WTC11 (cell line): ENCODE results near the gene PNLIPRP1. TPM values are rescaled to one million over a fixed set of nuclear protein-coding genes. Genes with fewer than 3 reads are reported as not detected.

Source experiments
- ATAC-seq: fragments of 200-7000 bp; cut with Tn5 transposase; 2 replicates; pipeline ENCODE4 v1.10.0; 2021; ENCODE audit warnings: mild to moderate bottlenecking, moderate library complexity
- CTCF ChIA-PET: fragments of 300-600 bp; sonication (Branson Sonifier 250); formaldehyde crosslinking; loops from one replicate; lab custom pipeline; 2021; ENCODE audit warnings: antibody characterized with exemption; lab: Charles Lee
- POLR2A ChIA-PET: fragments of 350-600 bp; sonication (Branson Sonifier 250); formaldehyde crosslinking; loops from one replicate; lab custom pipeline; 2021; ENCODE audit warnings: antibody characterized with exemption; lab: Charles Lee
- DNase-seq: peaks from one replicate; pipeline ENCODE4 v3.0.0; 2021; ENCODE audit warnings: low spot score
- H3K27ac Mint-ChIP-seq: 2 replicates; pipeline ENCODE4 v1.8.0; 2021; ENCODE audit warnings: mixed read lengths
- H3K27me3 Mint-ChIP-seq: 2 replicates; pipeline ENCODE4 v1.8.0; 2021; ENCODE audit warnings: low read depth, mild to moderate bottlenecking, moderate library complexity, mixed read lengths
- H3K36me3 Mint-ChIP-seq: 2 replicates; pipeline ENCODE4 v1.8.0; 2021; ENCODE audit warnings: mixed read lengths
- H3K4me1 Mint-ChIP-seq: 2 replicates; pipeline ENCODE4 v1.8.0; 2022; ENCODE audit warnings: mixed read lengths
- H3K4me3 Mint-ChIP-seq: 2 replicates; pipeline ENCODE4 v1.8.0; 2021; ENCODE audit warnings: mild to moderate bottlenecking, moderate library complexity, mixed read lengths
- H3K9me3 Mint-ChIP-seq: 2 replicates; pipeline ENCODE4 v1.8.0; 2021; ENCODE audit warnings: mixed read lengths
- AR ChIP-seq: fragments of 250-450 bp; sonication (Bioruptor Pico); IDR thresholded peaks from 2 replicates; pipeline ENCODE4 v1.9.0; 2021; ENCODE audit warnings: mild to moderate bottlenecking
- ATF6 ChIP-seq: sonication (generic); formaldehyde crosslinking; IDR thresholded peaks from 2 replicates; pipeline ENCODE4 v1.8.1; 2023; ENCODE audit warnings: mild to moderate bottlenecking, missing genetic modification reagents
- E2F4 ChIP-seq: sonication (generic); formaldehyde crosslinking; IDR thresholded peaks from 2 replicates; pipeline ENCODE4 v1.8.1; 2022; ENCODE audit warnings: low read depth, mild to moderate bottlenecking, moderate library complexity, missing genetic modification reagents, borderline replicate concordance
- ERG ChIP-seq: fragments of 250-450 bp; sonication (Bioruptor Pico); IDR thresholded peaks from 2 replicates; pipeline ENCODE4 v1.8.0; 2021; ENCODE audit warnings: mild to moderate bottlenecking
- FOXJ3 ChIP-seq: sonication (generic); formaldehyde crosslinking; IDR thresholded peaks from 2 replicates; pipeline ENCODE4 v1.9.0; 2021; ENCODE audit warnings: missing genetic modification reagents, mild to moderate bottlenecking, borderline replicate concordance
- FOXP1 ChIP-seq: sonication (generic); formaldehyde crosslinking; IDR thresholded peaks from 2 replicates; pipeline ENCODE4 v1.8.0; 2022; ENCODE audit warnings: missing genetic modification reagents, mild to moderate bottlenecking, moderate library complexity, borderline replicate concordance
- GTF2I ChIP-seq: fragments of 250-450 bp; sonication (Bioruptor Pico); conservative IDR thresholded peaks from 2 replicates; pipeline ENCODE4 v1.4.0; 2021; ENCODE audit warnings: mild to moderate bottlenecking
- IRF1 ChIP-seq: sonication (generic); formaldehyde crosslinking; IDR thresholded peaks from 2 replicates; pipeline ENCODE4 v1.8.0; 2023; ENCODE audit warnings: missing genetic modification reagents
- JUN ChIP-seq: sonication (generic); formaldehyde crosslinking; IDR thresholded peaks from 2 replicates; pipeline ENCODE4 v1.8.0; 2023; ENCODE audit warnings: mild to moderate bottlenecking, missing genetic modification reagents
- MLX ChIP-seq: sonication (generic); formaldehyde crosslinking; IDR thresholded peaks from 2 replicates; pipeline ENCODE4 v1.8.1; 2023; ENCODE audit warnings: mild to moderate bottlenecking, missing genetic modification reagents, moderate library complexity
- NFATC4 ChIP-seq: fragments of 250-450 bp; sonication (Bioruptor Pico); IDR thresholded peaks from 2 replicates; pipeline ENCODE4 v1.9.0; 2021; ENCODE audit warnings: mild to moderate bottlenecking
- NFE2L1 ChIP-seq: sonication (generic); formaldehyde crosslinking; IDR thresholded peaks from 2 replicates; pipeline ENCODE4 v1.8.1; 2023; ENCODE audit warnings: missing genetic modification reagents
- NR3C1 ChIP-seq: sonication (generic); formaldehyde crosslinking; conservative IDR thresholded peaks from 2 replicates; pipeline ENCODE4 v1.8.1; 2023; ENCODE audit warnings: low read depth, mild to moderate bottlenecking, missing genetic modification reagents
- SMAD3 ChIP-seq: sonication (generic); formaldehyde crosslinking; IDR thresholded peaks from 2 replicates; pipeline ENCODE4 v1.8.0; 2022; ENCODE audit warnings: missing genetic modification reagents, mild to moderate bottlenecking, borderline replicate concordance
- SMAD4 ChIP-seq: sonication (generic); formaldehyde crosslinking; IDR thresholded peaks from 2 replicates; pipeline ENCODE4 v1.8.0; 2022; ENCODE audit warnings: mild to moderate bottlenecking, missing genetic modification reagents
- SOX15 ChIP-seq: fragments of 250-450 bp; sonication (Bioruptor Pico); IDR thresholded peaks from 2 replicates; pipeline ENCODE4 v1.9.0; 2021; ENCODE audit warnings: mild to moderate bottlenecking
- TP53 ChIP-seq: sonication (generic); formaldehyde crosslinking; IDR thresholded peaks from 2 replicates; pipeline ENCODE4 v1.8.1; 2023; ENCODE audit warnings: mild to moderate bottlenecking, missing genetic modification reagents
- ZNF121 ChIP-seq: sonication (generic); formaldehyde crosslinking; IDR thresholded peaks from 2 replicates; pipeline ENCODE4 v1.8.0; 2023; ENCODE audit warnings: missing genetic modification reagents
- ZNF219 ChIP-seq: sonication (generic); formaldehyde crosslinking; IDR thresholded peaks from 2 replicates; pipeline ENCODE4 v1.8.0; 2023; ENCODE audit warnings: missing genetic modification reagents, mild to moderate bottlenecking, borderline replicate concordance
- ZNF317 ChIP-seq: sonication (generic); formaldehyde crosslinking; IDR thresholded peaks from 2 replicates; pipeline ENCODE4 v1.8.1; 2023; ENCODE audit warnings: low read depth, mild to moderate bottlenecking, moderate library complexity, missing genetic modification reagents, borderline replicate concordance
- total RNA-seq: library from RNA; stranded (reverse); gene quantifications from 3 replicates; pipeline ENCODE4 v1.2.3, GENCODE V29; 2021
- TF ChIP-seq, protein P1 (sequence below): sonication (generic); formaldehyde crosslinking; IDR thresholded peaks from 2 replicates; pipeline ENCODE4 v1.8.0; 2022; ENCODE audit warnings: mild to moderate bottlenecking, missing genetic modification reagents
- TF ChIP-seq, protein P2 (sequence below): sonication (generic); formaldehyde crosslinking; conservative IDR thresholded peaks from 2 replicates; pipeline ENCODE4 v1.8.1; 2022; ENCODE audit warnings: mild to moderate bottlenecking, missing genetic modification reagents

PNLIPRP1 gene
- total RNA-seq, 1 experiment from 2014 or later: 0.68 TPM

DNA sequence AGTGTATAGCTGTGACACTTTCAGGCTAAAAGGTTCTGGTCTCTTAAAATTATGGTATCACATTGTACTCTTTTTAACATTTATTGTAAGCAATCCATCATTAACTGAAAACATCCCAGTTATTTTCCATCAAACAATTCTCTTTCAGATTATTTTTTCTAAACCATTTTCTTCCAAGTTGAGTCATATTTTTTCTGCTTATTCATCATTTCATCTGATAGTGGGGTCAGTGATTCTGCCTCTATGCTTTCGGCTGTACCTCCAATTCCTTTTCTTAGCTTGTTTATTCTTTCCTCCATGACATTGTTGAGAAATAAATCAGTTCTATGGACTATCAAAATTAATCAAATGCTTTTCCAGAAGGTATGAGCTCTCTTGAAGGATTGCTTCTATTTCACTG is 45.6 kb upstream of the PNLIPRP1 start:
- DNase-seq (no peak), ATAC-seq (no peak)
- Mint-ChIP-seq H3K4me3 (no peak overlapping the region), H3K9me3 (peaks cover 11% of the 10 kb centered on the region), H3K4me1 (peaks cover 21% of the 10 kb centered on the region), H3K27me3 (no peaks in the 10 kb centered on the region), H3K27ac (no peak overlapping the region), H3K36me3 (peaks cover under 1% of the 10 kb centered on the region; the same call in 1 of the 2 replicates)
- TF ChIP-seq, protein P1, sequence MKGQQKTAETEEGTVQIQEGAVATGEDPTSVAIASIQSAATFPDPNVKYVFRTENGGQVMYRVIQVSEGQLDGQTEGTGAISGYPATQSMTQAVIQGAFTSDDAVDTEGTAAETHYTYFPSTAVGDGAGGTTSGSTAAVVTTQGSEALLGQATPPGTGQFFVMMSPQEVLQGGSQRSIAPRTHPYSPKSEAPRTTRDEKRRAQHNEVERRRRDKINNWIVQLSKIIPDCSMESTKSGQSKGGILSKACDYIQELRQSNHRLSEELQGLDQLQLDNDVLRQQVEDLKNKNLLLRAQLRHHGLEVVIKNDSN (CRISPR knock-in tag): no peak
- TF ChIP-seq SMAD4 (no peak), NFATC4 (CRISPR knock-in tag) (no peak), ZNF219 (no peak), AR (no peak), IRF1 (no peak), ZNF317 (no peak), MLX (CRISPR knock-in tag) (no peak), FOXJ3 (CRISPR knock-in tag) (no peak), SMAD3 (no peak), GTF2I (no peak), ATF6 (no peak)
- TF ChIP-seq, protein P2, sequence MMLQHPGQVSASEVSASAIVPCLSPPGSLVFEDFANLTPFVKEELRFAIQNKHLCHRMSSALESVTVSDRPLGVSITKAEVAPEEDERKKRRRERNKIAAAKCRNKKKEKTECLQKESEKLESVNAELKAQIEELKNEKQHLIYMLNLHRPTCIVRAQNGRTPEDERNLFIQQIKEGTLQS: no peak
- ChIA-PET POLR2A (no interaction called here), CTCF (interaction anchor here (1.2 kb wide), 1 partner anchor 23 kb away, joined by 3 read pairs; no protein-coding TSS in a partner anchor)

DNA sequence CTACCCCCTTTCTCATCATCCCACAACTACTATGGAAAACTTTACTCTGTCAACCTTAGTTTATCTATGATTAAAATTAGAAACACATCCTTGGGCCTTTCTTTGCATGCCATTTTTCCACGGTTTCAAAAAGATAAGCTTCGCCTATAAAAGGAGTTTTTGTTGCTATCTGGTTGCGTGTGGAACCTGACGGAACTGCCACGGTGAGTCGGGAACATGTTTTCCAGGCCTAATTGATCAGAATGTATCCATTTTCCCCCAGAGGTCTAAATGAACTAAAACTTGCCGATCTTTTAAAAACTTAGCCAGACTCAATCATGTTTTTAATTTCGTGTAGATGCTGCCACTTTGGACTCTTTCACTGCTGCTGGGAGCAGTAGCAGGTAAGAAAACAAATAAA is 45.0 kb upstream of the PNLIPRP1 start, which contains the start of gene PNLIP:
PNLIP (plus strand) TSS at position 176 of the 400 bp plus-strand sequence; CDS start at position 338, 162 bp downstream.
- Mint-ChIP-seq H3K4me3 (no peak within 1 kb of the TSS), H3K4me1 (peaks cover 17% of the 10 kb centered on the region), H3K36me3 (no peaks in the 10 kb centered on the region), H3K27me3 (no peaks in the 10 kb centered on the region), H3K27ac (no peak within 1 kb of the TSS), H3K9me3 (peaks cover 6% of the 10 kb centered on the region)
- TF ChIP-seq JUN (CRISPR knock-in tag): no peak
- ATAC-seq (no peak), DNase-seq (no peak)
- ChIA-PET POLR2A (no interaction called here), CTCF (interaction anchor here (1.2 kb wide), 1 partner anchor 23 kb away, joined by 3 read pairs; no protein-coding TSS in a partner anchor)

GRCh38 chr10:116548301-116548700 is 42.5 kb upstream of the PNLIPRP1 start:
- Mint-ChIP-seq H3K36me3 (no peaks in the 10 kb centered on the region), H3K27ac (no peak overlapping the region), H3K9me3 (peaks cover 6% of the 10 kb centered on the region), H3K4me3 (no peak overlapping the region), H3K27me3 (no peaks in the 10 kb centered on the region), H3K4me1 (peaks cover 4% of the 10 kb centered on the region)
- DNase-seq (no peak), ATAC-seq (no peak)
- ChIA-PET POLR2A (no interaction called here), CTCF (no interaction called here)
- TF ChIP-seq ERG (CRISPR knock-in tag): no peak
- TF ChIP-seq ZNF121 (CRISPR knock-in tag): no peak
- no peak for TF ChIP-seq NR3C1 (CRISPR knock-in tag)
- no peak for TF ChIP-seq GTF2I
- TF ChIP-seq E2F4: no peak
- no peak for TF ChIP-seq NFE2L1 (CRISPR knock-in tag)
- no peak for TF ChIP-seq TP53 (CRISPR knock-in tag)
- TF ChIP-seq SOX15 (CRISPR knock-in tag): no peak
- TF ChIP-seq FOXJ3 (CRISPR knock-in tag): no peak
- TF ChIP-seq FOXP1 (CRISPR knock-in tag): no peak
- TF ChIP-seq SMAD3: no peak
